Epidermal melanocyte (primary cell): ENCODE data around the gene FGD2.
"Not testable (repeated sequence)": the region's sequence is repeated elsewhere in the genome, so short reads cannot be mapped to it uniquely, and the experiment has no call there.

ENCODE experiments used
- DNase-seq: peaks from one replicate; pipeline ENCODE4 v3.0.0; 2011; ENCODE audit warnings: low spot score; ENCODE audit not compliant: insufficient read length

FGD2 gene

GRCh38 chr6:36989264-36989663, 16.2 kb upstream of the FGD2 start:
- DNase-seq = no peak

GRCh38 chr6:36990401-36990800, 15.1 kb upstream of the FGD2 start:
- not testable (repeated sequence) for DNase-seq

- DNase-seq = no peak
Observed at GRCh38 chr6:36997811-36998722, 7.4 kb upstream of the FGD2 start.

GRCh38 chr6:36998723-36999038, 6.8 kb upstream of the FGD2 start:
- DNase-seq = no peak

- no peak for DNase-seq
Observed at GRCh38 chr6:36999061-36999750, 6.2 kb upstream of the FGD2 start.

GRCh38 chr6:36999751-37000125, 5.7 kb upstream of the FGD2 start:
- no peak for DNase-seq

GRCh38 chr6:37004044-37004980, 1.1 kb upstream of the FGD2 start:
- DNase-seq = no peak

- DNase-seq = no peak
Observed at GRCh38 chr6:37005827-37006567, 542 bp downstream of the FGD2 start.

- no peak for DNase-seq
Observed at GRCh38 chr6:37006793-37007339, 1.4 kb downstream of the FGD2 start.

GRCh38 chr6:37007340-37008043, 2.0 kb downstream of the FGD2 start:
- no peak for DNase-seq

- no peak for DNase-seq
Observed at GRCh38 chr6:37008484-37009465, 3.3 kb downstream of the FGD2 start.

DNA sequence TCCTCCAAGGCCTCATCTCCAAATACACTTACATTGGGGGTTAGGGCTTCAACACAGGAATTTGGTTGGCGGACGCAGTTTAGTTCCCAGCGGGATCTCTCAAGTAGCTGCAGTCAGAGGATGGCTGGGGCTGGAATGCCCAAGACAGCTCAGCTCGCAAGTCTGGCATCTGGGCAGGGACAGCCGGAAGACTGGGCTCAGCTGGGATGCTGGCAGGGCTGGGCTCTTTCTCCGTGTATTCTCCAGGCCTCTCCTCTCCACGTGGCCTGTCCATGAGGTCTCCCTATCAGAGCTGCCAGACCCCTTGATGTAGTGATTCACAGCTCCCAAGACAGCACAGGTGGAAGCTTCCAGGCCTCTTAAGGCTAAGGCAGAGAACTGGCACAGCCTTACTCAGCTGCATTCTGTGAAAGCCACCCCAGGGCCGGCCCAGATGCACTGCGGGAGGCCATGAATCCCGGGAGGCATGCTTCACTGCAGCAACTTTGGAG, 5.0 kb downstream of the FGD2 start:
- no peak for DNase-seq

DNA sequence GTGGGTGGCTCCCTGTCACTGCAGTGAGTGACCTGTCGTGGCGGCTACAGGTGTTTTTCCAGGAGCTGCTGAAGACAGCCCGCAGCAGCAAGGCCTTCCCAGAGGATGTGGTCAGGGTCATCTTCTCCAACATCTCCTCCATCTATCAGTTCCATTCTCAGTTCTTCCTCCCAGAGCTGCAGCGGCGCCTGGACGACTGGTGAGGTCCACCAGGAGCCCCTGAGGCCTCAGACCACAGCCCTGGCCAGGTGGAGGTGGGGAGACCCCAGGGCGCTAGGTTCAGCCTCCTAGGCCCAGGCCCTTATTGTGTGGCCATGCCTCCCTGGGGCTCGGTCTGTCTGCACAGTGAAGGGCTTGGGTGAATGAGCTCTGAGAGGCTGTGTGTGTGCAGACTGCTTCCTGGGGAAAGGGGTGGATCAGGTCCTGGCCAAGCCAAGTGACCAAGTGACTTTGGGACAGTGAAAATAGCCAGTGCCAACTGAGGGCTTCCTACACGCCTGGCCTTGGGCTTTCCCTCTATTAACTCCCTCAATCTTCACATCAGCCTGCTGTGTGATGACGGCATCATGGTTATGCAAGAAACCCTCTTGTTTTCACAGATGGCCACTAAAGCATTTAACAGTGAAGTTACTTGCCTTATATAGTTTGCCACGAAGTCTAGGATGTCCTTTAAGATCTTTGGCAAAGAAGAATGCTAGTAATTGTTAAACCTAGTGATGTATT, 6.4 kb downstream of the FGD2 start:
- no peak for DNase-seq

DNA sequence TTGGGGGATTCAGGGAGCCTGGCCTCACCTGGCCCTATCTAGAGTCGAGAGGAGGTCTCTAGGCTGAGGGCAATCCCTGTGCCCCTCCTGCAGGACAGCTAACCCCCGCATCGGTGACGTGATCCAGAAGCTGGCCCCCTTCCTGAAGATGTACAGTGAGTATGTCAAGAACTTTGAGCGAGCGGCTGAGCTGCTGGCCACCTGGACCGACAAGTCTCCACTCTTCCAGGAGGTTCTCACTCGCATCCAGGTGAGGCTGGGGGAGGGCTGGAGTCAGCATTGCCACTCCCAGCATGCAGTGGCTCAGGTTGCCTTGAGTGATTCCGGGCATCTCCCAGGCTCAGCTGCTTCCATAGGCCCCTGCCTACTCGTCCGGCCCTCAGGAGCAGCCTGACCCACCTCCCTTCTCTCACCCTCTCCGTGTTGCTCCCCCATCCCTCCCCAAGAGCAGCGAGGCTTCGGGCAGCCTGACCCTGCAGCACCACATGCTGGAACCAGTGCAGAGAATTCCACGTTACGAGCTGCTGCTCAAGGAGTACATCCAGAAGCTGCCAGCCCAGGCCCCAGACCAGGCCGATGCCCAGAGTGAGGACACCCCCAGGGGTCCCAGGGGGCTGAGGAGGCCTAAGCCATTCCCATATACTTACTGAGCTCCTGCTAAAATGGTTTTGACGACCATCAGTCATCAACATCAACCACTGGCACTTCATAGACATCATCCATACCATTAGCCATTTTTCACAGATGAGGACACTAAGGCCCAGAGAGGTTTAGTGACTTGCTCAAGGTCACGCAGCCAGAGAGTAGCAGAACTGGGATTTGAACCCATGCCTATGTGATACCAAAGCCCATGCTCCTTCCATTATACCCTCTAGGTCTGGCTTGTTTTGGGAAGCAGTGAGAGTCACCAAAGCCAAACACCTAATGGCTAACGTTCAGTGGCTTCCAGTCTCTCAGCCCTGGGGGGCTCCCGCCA, 8.3 kb downstream of the FGD2 start:
- no peak for DNase-seq

DNA sequence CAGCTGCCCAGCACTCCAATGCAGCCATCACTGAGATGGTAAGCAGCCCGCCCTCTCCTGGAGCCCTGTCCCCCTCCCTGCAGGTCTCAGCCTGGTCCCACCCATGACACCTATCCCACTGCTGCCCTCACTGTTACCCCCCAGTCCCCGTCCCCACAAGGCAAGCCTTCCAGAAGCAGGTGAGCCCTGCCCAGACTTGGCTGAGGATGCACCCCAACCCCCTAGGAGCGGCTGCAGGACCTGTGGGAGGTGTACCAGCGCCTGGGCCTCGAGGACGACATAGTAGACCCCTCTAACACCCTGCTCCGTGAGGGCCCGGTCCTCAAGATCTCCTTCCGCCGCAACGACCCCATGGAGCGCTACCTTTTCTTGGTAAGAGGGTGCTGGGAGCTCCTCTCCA, 9.2 kb downstream of the FGD2 start:
- no peak for DNase-seq

DNA sequence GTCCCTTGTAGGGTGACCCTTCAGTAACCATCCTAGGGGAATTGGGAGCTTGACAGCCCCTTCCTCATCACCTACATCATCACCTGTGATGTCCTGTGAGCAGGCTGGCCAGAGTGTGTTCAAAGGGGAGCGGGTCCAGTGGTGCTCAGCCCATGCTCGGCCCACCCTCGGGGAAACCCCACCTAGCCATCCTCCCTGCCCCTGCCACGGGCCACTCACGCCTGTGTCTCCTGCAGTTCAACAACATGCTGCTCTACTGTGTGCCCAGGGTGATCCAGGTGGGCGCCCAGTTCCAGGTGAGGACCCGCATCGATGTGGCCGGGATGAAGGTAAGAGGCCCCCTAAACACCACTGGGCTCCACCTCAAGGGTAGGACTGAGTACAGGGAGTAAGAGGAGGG, 10.1 kb downstream of the FGD2 start:
- DNase-seq = no peak

DNA sequence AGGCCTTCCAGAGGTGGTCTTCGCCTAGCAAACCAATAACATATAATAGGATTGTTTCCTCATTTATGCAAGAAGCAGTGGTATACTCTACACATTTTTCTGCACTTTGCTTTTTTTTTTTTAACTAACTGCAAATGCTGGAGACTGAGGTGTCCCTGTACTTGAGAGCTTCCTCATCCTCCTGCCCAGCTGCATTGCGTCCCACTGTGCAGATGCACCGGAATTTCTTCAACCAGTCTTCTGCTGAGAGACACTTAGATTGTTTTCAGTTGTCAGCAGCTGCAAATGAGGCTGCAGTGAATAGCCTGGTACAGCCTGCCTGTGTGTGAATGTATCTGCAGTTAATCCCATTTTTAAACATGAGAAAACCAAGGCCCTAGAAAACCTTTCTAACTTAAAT, 11.5 kb downstream of the FGD2 start:
- DNase-seq = no peak
